ENCODE measurements around the gene KLK11.
"Not testable (repeated sequence)": the region's sequence is repeated elsewhere in the genome, so short reads cannot be mapped to it uniquely, and the experiment has no call there.

Gene KLK11

GRCh38 chr19:50998061-50998460 lies 28.4 kb downstream of the KLK11 start:
- no peak for TF ChIP-seq Cebpa-rat (IDR thresholded peaks at IDR 0.05)
- Histone ChIP-seq H3K9me3 (peaks cover 5% of the 10 kb centered on the region), H3K9ac (no peak overlapping the region)

GRCh38 chr19:50994129-50994528 lies 32.3 kb downstream of the KLK11 start:
- no peak for TF ChIP-seq Cebpa-rat (IDR thresholded peaks at IDR 0.05)
- Histone ChIP-seq H3K4me2 (no peak overlapping the region), H3K27me3 (no peaks in the 10 kb centered on the region)

More at GRCh38 chr19:50998061-50998460, 28.4 kb downstream of the KLK11 start:
- Histone ChIP-seq H3K36me3 (no peaks in the 10 kb centered on the region), H3K4me1 (peaks cover 12% of the 10 kb centered on the region), H3K27me3 (no peaks in the 10 kb centered on the region), H3K4me3 (no peak overlapping the region), H3K27ac (no peak overlapping the region), H4K20me1 (no peaks in the 10 kb centered on the region), H3K4me2 (no peak overlapping the region)

GRCh38 chr19:50992666-50993035 lies 33.8 kb downstream of the KLK11 start:
- no peak for TF ChIP-seq Cebpa-rat (IDR thresholded peaks at IDR 0.05)
- H3K27me3 ChIP-seq, result no peaks in the 10 kb centered on the region

More at GRCh38 chr19:50994129-50994528, 32.3 kb downstream of the KLK11 start:
- peaks cover 5% of the 10 kb centered on the region for H3K9me3 ChIP-seq
- no peak overlapping the region for H3K27ac ChIP-seq
- no peak overlapping the region for H3K9ac ChIP-seq
- no peaks in the 10 kb centered on the region for H3K36me3 ChIP-seq
- no peak overlapping the region for H3K4me3 ChIP-seq
- H3K4me1 ChIP-seq, result no peaks in the 10 kb centered on the region
- no peaks in the 10 kb centered on the region for H4K20me1 ChIP-seq

GRCh38 chr19:50984416-50984815 lies 42.0 kb downstream of the KLK11 start:
- H3K27ac ChIP-seq, H3K9ac ChIP-seq, H3K36me3 ChIP-seq, H3K9me3 ChIP-seq, H3K27me3 ChIP-seq, H4K20me1 ChIP-seq, H3K4me2 ChIP-seq, H3K4me1 ChIP-seq, H3K4me3 ChIP-seq: not testable (repeated sequence)

More at GRCh38 chr19:50992666-50993035, 33.8 kb downstream of the KLK11 start:
- Histone ChIP-seq H3K9me3 (peaks cover 5% of the 10 kb centered on the region), H4K20me1 (no peaks in the 10 kb centered on the region), H3K27ac (no peak overlapping the region), H3K4me3 (no peak overlapping the region), H3K9ac (no peak overlapping the region), H3K36me3 (no peaks in the 10 kb centered on the region), H3K4me2 (no peak overlapping the region), H3K4me1 (no peaks in the 10 kb centered on the region)

- Histone ChIP-seq H3K9ac (no peak within 1 kb of the TSS), H3K4me3 (no peak within 1 kb of the TSS), H3K27me3 (0 out of 2 replicates have a peak, but pooled peaks cover 8% of the 10 kb centered on the region), H3K27ac (no peak within 1 kb of the TSS), H3K4me1 (no peaks in the 10 kb centered on the region), H3K4me2 (no peak within 1 kb of the TSS), H3K36me3 (no peaks in the 10 kb centered on the region), H4K20me1 (no peaks in the 10 kb centered on the region), H3K9me3 (no peaks in the 10 kb centered on the region)
- no peak for TF ChIP-seq Cebpa-rat (IDR thresholded peaks at IDR 0.05)
Measured at GRCh38 chr19:50983625-50984292, 42.7 kb downstream of the KLK11 start, which contains the start of gene KLK7. Gene KLK7, minus strand, starts transcription at chr19:50983917. Its CDS starts 1,518 bp downstream, at chr19:50982399.

GRCh38 chr19:50982186-50982585 lies 44.2 kb downstream of the KLK11 start:
- Histone ChIP-seq H3K9me3 (no peaks in the 10 kb centered on the region), H4K20me1 (no peaks in the 10 kb centered on the region), H3K4me2 (no peak overlapping the region), H3K4me1 (no peaks in the 10 kb centered on the region), H3K27me3 (0 out of 2 replicates have a peak, but pooled peaks cover 8% of the 10 kb centered on the region), H3K27ac (no peak overlapping the region), H3K36me3 (no peaks in the 10 kb centered on the region), H3K9ac (no peak overlapping the region), H3K4me3 (no peak overlapping the region)
- TF ChIP-seq Cebpa-rat (IDR thresholded peaks at IDR 0.05), result no peak

- no peak for TF ChIP-seq Cebpa-rat (IDR thresholded peaks at IDR 0.05)
- Histone ChIP-seq H3K4me3 (no peak overlapping the region), H3K9ac (no peak overlapping the region), H3K27ac (no peak overlapping the region), H3K36me3 (no peaks in the 10 kb centered on the region), H3K9me3 (no peaks in the 10 kb centered on the region), H3K27me3 (0 out of 2 replicates have a peak, but pooled peaks cover 8% of the 10 kb centered on the region), H3K4me2 (no peak overlapping the region), H3K4me1 (no peaks in the 10 kb centered on the region), H4K20me1 (no peaks in the 10 kb centered on the region)
Measured at GRCh38 chr19:50981587-50982146, 44.7 kb downstream of the KLK11 start.

- no peak for TF ChIP-seq Cebpa-rat (IDR thresholded peaks at IDR 0.05)
- no peaks in the 10 kb centered on the region for H3K4me1 ChIP-seq
Measured at GRCh38 chr19:50980208-50980607, 46.2 kb downstream of the KLK11 start.

GRCh38 chr19:50979758-50980157 lies 46.7 kb downstream of the KLK11 start:
- no peak overlapping the region for H3K9ac ChIP-seq
- no peaks in the 10 kb centered on the region for H3K36me3 ChIP-seq
- no peak overlapping the region for H3K27ac ChIP-seq
- H3K4me1 ChIP-seq, result no peaks in the 10 kb centered on the region
- H3K27me3 ChIP-seq, result 0 out of 2 replicates have a peak, but pooled peaks cover 8% of the 10 kb centered on the region
- H3K4me3 ChIP-seq, result no peak overlapping the region
- H3K9me3 ChIP-seq, result no peaks in the 10 kb centered on the region
- H4K20me1 ChIP-seq, result no peaks in the 10 kb centered on the region
- no peak overlapping the region for H3K4me2 ChIP-seq
- TF ChIP-seq Cebpa-rat (IDR thresholded peaks at IDR 0.05), result no peak

More at GRCh38 chr19:50980208-50980607, 46.2 kb downstream of the KLK11 start:
- Histone ChIP-seq H3K36me3 (no peaks in the 10 kb centered on the region), H3K9me3 (no peaks in the 10 kb centered on the region), H3K4me2 (no peak overlapping the region), H3K27me3 (0 out of 2 replicates have a peak, but pooled peaks cover 8% of the 10 kb centered on the region), H3K27ac (no peak overlapping the region), H3K9ac (no peak overlapping the region), H4K20me1 (no peaks in the 10 kb centered on the region), H3K4me3 (no peak overlapping the region)

- Histone ChIP-seq H3K27ac (no peak overlapping the region), H4K20me1 (no peaks in the 10 kb centered on the region), H3K9ac (no peak overlapping the region), H3K36me3 (no peaks in the 10 kb centered on the region), H3K4me3 (no peak overlapping the region), H3K9me3 (no peaks in the 10 kb centered on the region), H3K4me1 (no peaks in the 10 kb centered on the region), H3K4me2 (no peak overlapping the region), H3K27me3 (0 out of 2 replicates have a peak, but pooled peaks cover 8% of the 10 kb centered on the region)
- no peak for TF ChIP-seq Cebpa-rat (IDR thresholded peaks at IDR 0.05)
Measured at GRCh38 chr19:50978772-50979390, 47.5 kb downstream of the KLK11 start.

Measured in BLaER1 (cell line).